ENCODE results near the gene CIC. TPM values are rescaled to one million over a fixed set of nuclear protein-coding genes. Genes with fewer than 3 reads are reported as not detected.
"Not testable (repeated sequence)": the region's sequence is repeated elsewhere in the genome, so short reads cannot be mapped to it uniquely, and the experiment has no call there.

The CIC gene
- total RNA-seq, 4 donors from 2014 or later, result 57.8 to 90.0 (median 59.0) TPM

DNA sequence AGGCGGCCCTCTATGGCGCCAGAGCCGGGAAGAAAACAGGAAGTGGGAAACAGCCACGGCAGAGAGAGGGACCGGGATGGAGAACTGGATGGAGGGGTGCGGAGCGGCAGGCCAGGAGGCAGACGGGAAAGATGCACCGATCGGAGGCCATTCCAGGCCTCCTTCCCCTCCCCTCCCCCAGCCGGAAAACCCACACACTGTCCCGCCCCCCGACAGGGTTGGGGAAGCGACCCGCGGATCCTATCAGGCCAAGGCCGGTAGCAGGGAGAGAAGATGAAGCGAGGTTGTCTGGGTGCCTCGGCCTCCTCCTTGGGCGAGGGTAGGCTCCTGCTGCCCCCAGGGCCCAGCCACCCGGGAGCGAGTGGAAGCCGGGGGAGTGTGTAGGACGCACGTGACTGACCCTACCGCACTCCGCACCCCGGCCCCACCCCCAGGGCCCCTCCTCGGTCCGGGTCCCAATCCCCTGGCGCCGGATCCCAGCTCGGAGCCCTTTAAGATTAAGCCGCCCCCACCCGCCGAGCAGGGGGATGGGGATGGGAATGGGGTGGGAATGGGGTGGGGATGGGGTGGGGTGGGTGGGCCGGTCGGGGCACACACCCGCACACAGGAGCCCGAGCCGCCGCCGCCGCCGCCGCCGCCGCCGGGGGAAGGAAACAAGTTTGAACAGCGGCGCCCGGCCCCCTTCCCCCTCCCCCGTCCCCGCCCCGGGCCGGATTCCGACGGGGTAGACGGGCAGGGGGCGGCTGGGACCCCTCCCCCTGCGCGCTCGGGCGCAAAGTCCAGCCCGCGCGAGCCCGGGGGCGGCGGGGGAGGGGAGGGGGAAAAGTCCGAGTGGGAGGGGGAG lies 15.6 kb upstream of the CIC start:
- peak overlapping the region; percentile 96 for H3K4me3 ChIP-seq (ENCODE audit: low read depth, poor library complexity, severe bottlenecking)
- intact Hi-C loops (cut with DNase I; ENCODE audit: low total_unique reads), result no loop called here
- TF ChIP-seq POLR2A (IDR thresholded peaks at IDR 0.05), result no peak
- TF ChIP-seq, protein P1, sequence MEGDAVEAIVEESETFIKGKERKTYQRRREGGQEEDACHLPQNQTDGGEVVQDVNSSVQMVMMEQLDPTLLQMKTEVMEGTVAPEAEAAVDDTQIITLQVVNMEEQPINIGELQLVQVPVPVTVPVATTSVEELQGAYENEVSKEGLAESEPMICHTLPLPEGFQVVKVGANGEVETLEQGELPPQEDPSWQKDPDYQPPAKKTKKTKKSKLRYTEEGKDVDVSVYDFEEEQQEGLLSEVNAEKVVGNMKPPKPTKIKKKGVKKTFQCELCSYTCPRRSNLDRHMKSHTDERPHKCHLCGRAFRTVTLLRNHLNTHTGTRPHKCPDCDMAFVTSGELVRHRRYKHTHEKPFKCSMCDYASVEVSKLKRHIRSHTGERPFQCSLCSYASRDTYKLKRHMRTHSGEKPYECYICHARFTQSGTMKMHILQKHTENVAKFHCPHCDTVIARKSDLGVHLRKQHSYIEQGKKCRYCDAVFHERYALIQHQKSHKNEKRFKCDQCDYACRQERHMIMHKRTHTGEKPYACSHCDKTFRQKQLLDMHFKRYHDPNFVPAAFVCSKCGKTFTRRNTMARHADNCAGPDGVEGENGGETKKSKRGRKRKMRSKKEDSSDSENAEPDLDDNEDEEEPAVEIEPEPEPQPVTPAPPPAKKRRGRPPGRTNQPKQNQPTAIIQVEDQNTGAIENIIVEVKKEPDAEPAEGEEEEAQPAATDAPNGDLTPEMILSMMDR (IDR thresholded peaks at IDR 0.05), result no peak
- WGBS, 2 donors, result 1 to 2% methylated on average over 24 to 28 of the region's 71 CpGs
- DNase-seq (ENCODE audit: low spot score in 2 of 2), result peak; percentile 69 to 95

GRCh38 chr19:42254089-42254849 lies 14.8 kb upstream of the CIC start:
- intact Hi-C loops (cut with DNase I; ENCODE audit: low total_unique reads), result no loop called here
- WGBS, 2 donors, result 1 to 3% methylated on average over 15 to 56 of the region's 70 CpGs
- peak overlapping the region; percentile 96 for H3K4me3 ChIP-seq (ENCODE audit: low read depth, poor library complexity, severe bottlenecking)
- no peak for TF ChIP-seq POLR2A (IDR thresholded peaks at IDR 0.05)
- TF ChIP-seq, protein P1 (IDR thresholded peaks at IDR 0.05), result no peak
- DNase-seq (ENCODE audit: low spot score in 2 of 2), result peak; percentile 76 to 95

- peak; percentile 94 to 99 for DNase-seq (ENCODE audit: low spot score in 2 of 2)
- TF ChIP-seq POLR2A (IDR thresholded peaks at IDR 0.05), result peak in 1 of 2 donors; percentile 88
- TF ChIP-seq, protein P1 (IDR thresholded peaks at IDR 0.05), result no peak
- H3K4me3 ChIP-seq (ENCODE audit: low read depth, poor library complexity, severe bottlenecking), result peak within 1 kb of the TSS; percentile 96
- WGBS, 2 donors, result 0 to 1% methylated on average over 16 to 63 of the region's 75 CpGs
- intact Hi-C loops (cut with DNase I; ENCODE audit: low total_unique reads), result no loop called here
Observed at GRCh38 chr19:42254850-42255765, 13.9 kb upstream of the CIC start, which contains the start of gene ERF. Gene ERF, minus strand, starts transcription at chr19:42255128. Its CDS starts 129 bp downstream, at chr19:42254999.

DNA sequence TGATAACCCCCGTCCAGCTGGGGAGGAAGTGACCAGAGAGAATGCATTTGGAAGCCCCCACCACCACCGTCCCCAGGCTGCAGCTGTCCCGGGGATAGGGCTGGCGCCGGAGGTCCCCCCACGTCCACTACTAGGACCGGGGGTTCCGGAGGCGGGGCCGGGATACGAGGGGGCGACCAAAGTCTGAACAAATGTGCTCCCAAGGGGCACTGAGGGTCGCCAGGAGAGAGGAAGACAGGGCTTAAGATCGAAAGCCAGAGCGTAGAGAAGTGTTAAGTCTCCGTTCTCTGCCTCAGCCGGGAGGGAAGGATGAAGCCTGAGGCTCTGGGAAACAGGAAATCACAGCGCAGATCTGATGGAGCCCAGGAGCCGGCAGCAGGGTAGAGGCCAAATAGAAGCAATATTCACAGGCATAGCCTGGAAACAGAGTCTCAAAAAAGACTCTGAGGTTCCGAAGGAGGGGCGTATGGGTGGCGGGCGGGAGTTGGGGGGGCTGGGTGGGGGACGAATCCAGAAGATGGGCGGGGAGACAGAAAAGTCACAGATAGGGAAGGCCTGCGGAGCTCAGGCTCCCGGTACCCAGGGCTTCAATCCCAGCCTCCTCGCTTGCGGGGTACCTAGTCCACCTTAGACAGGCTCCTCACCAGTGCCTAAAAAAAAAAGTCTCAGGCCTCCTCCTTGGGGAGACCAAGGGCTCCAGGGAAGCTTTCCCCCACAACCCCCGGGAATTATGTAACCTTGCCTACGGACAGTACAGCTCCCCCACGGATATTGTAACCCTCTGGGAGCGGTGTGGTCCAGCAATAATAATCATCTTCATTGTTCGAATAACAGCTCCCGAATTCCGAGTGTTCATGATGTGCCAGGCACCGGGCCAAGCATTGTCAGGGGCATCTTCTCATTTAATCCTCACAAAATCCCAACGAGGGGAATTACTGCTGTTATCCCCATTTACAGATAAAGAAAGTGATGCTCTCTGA lies 13.0 kb upstream of the CIC start:
- intact Hi-C loops (cut with DNase I; ENCODE audit: low total_unique reads), result no loop called here
- WGBS, 2 donors, result 6 to 9% methylated on average over 38 of the region's 38 CpGs
- DNase-seq (ENCODE audit: low spot score in 2 of 2), result peak; percentile 19 to 93

DNA sequence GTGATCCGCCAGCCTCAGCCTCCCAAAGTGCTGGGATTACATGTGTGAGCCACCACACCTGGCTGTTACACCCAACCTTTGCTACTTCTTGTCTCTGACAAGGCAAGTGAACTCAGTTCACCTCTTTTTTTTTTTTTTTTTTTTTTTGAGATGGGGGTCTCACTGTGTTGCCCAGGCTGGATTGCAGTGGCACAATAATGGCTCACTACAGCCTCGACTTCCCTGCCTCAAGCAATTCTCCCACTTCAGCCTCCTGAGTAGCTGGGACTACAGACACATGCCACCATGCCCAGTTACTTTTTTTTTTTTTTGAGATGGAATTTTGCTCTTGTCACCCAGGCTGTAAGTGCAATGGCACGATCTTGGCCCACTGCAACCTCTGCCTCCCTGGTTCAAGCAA lies 11.2 kb upstream of the CIC start:
- 90 to 95% methylated on average over 3 of the region's 3 CpGs for WGBS, 2 donors
- H3K4me3 ChIP-seq (ENCODE audit: low read depth, poor library complexity, severe bottlenecking); intact Hi-C loops (cut with DNase I; ENCODE audit: low total_unique reads); DNase-seq (ENCODE audit: low spot score in 2 of 2): not testable (repeated sequence)

More for the DNA sequence above, 13.0 kb upstream of the CIC start:
- TF ChIP-seq, protein P1 (IDR thresholded peaks at IDR 0.05), result no peak
- TF ChIP-seq POLR2A (IDR thresholded peaks at IDR 0.05), result no peak
- H3K4me3 ChIP-seq (ENCODE audit: low read depth, poor library complexity, severe bottlenecking), result peak overlapping the region; percentile 44

Measured in lower leg skin (tissue), 4 donors.